Measurements from ENCODE around the gene AFF3. TPM values are rescaled to one million over a fixed set of nuclear protein-coding genes. Genes with fewer than 3 reads are reported as not detected.

AFF3 gene
- total and polyA plus RNA-seq, 7 donors: 0.46 to 25.0 (median 18.6) TPM

GRCh38 chr2:100073110-100073509, 69.3 kb downstream of the AFF3 start:
- TF ChIP-seq POLR2AphosphoS5 (IDR thresholded peaks at IDR 0.05): no peak
- TF ChIP-seq CTCF (IDR thresholded peaks at IDR 0.05): no peak
- no peak for TF ChIP-seq EP300 (IDR thresholded peaks at IDR 0.05)
- DNase-seq: no peak

GRCh38 chr2:100072503-100072902, 69.9 kb downstream of the AFF3 start:
- H3K27ac ChIP-seq: no peak overlapping the region
- no peak overlapping the region for H3K4me3 ChIP-seq
- TF ChIP-seq POLR2A (IDR thresholded peaks at IDR 0.05) (no peak), CTCF (IDR thresholded peaks at IDR 0.05) (no peak), POLR2AphosphoS5 (IDR thresholded peaks at IDR 0.05) (no peak), EP300 (IDR thresholded peaks at IDR 0.05) (no peak)
- H3K4me1 ChIP-seq: no peaks in the 10 kb centered on the region
- H3K9me3 ChIP-seq: no peaks in the 10 kb centered on the region
- H3K36me3 ChIP-seq: no peaks in the 10 kb centered on the region
- H3K27me3 ChIP-seq: no peaks in the 10 kb centered on the region
- intact Hi-C loops (cut with DNase I): no loop called here
- no peak for DNase-seq
- 84 to 86% methylated on average over 3 of the region's 3 CpGs for WGBS, 2 donors

More at GRCh38 chr2:100073110-100073509, 69.3 kb downstream of the AFF3 start:
- 91 to 92% methylated on average over 3 of the region's 3 CpGs for WGBS, 2 donors
- H3K9me3 ChIP-seq: no peaks in the 10 kb centered on the region
- H3K4me1 ChIP-seq: peaks cover 0 to 1% (median under 1%) of the 10 kb centered on the region in 4 donors
- H3K27ac ChIP-seq: no peak overlapping the region
- no peaks in the 10 kb centered on the region for H3K27me3 ChIP-seq
- no peak overlapping the region for H3K4me3 ChIP-seq
- H3K36me3 ChIP-seq: no peaks in the 10 kb centered on the region
- intact Hi-C loops (cut with DNase I): no loop called here

- Histone ChIP-seq H3K27ac (no peak overlapping the region), H3K9me3 (no peaks in the 10 kb centered on the region), H3K4me1 (no peaks in the 10 kb centered on the region), H3K4me3 (no peak overlapping the region), H3K27me3 (no peaks in the 10 kb centered on the region), H3K36me3 (no peaks in the 10 kb centered on the region)
- no peak for TF ChIP-seq CTCF (IDR thresholded peaks at IDR 0.05)
- TF ChIP-seq POLR2A (IDR thresholded peaks at IDR 0.05): no peak
- no peak for TF ChIP-seq POLR2AphosphoS5 (IDR thresholded peaks at IDR 0.05)
- no peak for TF ChIP-seq EP300 (IDR thresholded peaks at IDR 0.05)
- DNase-seq: no peak
- 69 to 83% methylated on average over 13 of the region's 13 CpGs for WGBS, 2 donors
- intact Hi-C loops (cut with DNase I): no loop called here
Measured at GRCh38 chr2:100071335-100072043, 70.9 kb downstream of the AFF3 start.

- H3K36me3 ChIP-seq: no peaks in the 10 kb centered on the region
- H3K4me1 ChIP-seq: no peaks in the 10 kb centered on the region
- intact Hi-C loops (cut with DNase I): no loop called here
- 9 to 43% methylated on average over 4 of the region's 4 CpGs for WGBS, 2 donors
- no peak overlapping the region for H3K27ac ChIP-seq
- no peaks in the 10 kb centered on the region for H3K27me3 ChIP-seq
- TF ChIP-seq POLR2AphosphoS5 (IDR thresholded peaks at IDR 0.05) (no peak), EP300 (IDR thresholded peaks at IDR 0.05) (no peak), CTCF (IDR thresholded peaks at IDR 0.05) (no peak), POLR2A (IDR thresholded peaks at IDR 0.05) (no peak)
- DNase-seq: no peak
- H3K9me3 ChIP-seq: no peaks in the 10 kb centered on the region
- no peak overlapping the region for H3K4me3 ChIP-seq
Measured at GRCh38 chr2:100070078-100070477, 72.3 kb downstream of the AFF3 start.

GRCh38 chr2:100068395-100068794, 74.0 kb downstream of the AFF3 start:
- 90% methylated on average over 4 of the region's 4 CpGs for WGBS, 2 donors
- intact Hi-C loops (cut with DNase I): no loop called here
- Histone ChIP-seq H3K4me3 (no peak overlapping the region), H3K36me3 (no peaks in the 10 kb centered on the region), H3K4me1 (no peaks in the 10 kb centered on the region), H3K9me3 (no peaks in the 10 kb centered on the region), H3K27ac (no peak overlapping the region), H3K27me3 (no peaks in the 10 kb centered on the region)
- TF ChIP-seq CTCF (IDR thresholded peaks at IDR 0.05) (no peak), EP300 (IDR thresholded peaks at IDR 0.05) (no peak), POLR2A (IDR thresholded peaks at IDR 0.05) (no peak), POLR2AphosphoS5 (IDR thresholded peaks at IDR 0.05) (no peak)
- no peak for DNase-seq
